Fibroblast of mammary gland (primary cell): ENCODE measurements around the gene GRK5.
"Not testable (repeated sequence)": the region's sequence is repeated elsewhere in the genome, so short reads cannot be mapped to it uniquely, and the experiment has no call there.

Experiments used
- DNase-seq: peaks from one replicate; pipeline ENCODE4 v3.0.0-alpha.2; 2010; ENCODE audit warnings: low read depth
- H3K4me3 ChIP-seq: 2 replicates; pipeline ENCODE4 v1.5.1; 2011; ENCODE audit warnings: low read depth, mild to moderate bottlenecking, low read length, moderate library complexity; ENCODE audit not compliant: control insufficient read depth
- CTCF ChIP-seq: conservative IDR thresholded peaks from 2 replicates; pipeline ENCODE4 v1.5.1; 2011; ENCODE audit warnings: low read depth, low read length, inconsistent platforms; ENCODE audit not compliant: control insufficient read depth, insufficient read depth

GRK5 gene

GRCh38 chr10:119253433-119254174 is 46.2 kb downstream of the GRK5 start:
- no peak overlapping the region for H3K4me3 ChIP-seq
- TF ChIP-seq CTCF, result peak; percentile 13
- peak; percentile 95 for DNase-seq

GRCh38 chr10:119254335-119254734 is 47.0 kb downstream of the GRK5 start:
- TF ChIP-seq CTCF, result no peak
- no peak overlapping the region for H3K4me3 ChIP-seq
- DNase-seq, result no peak

- no peak for DNase-seq
- no peak overlapping the region for H3K4me3 ChIP-seq
- TF ChIP-seq CTCF, result no peak
Observed at GRCh38 chr10:119256030-119256429, 48.7 kb downstream of the GRK5 start.

- H3K4me3 ChIP-seq, result no peak overlapping the region
- no peak for DNase-seq
- no peak for TF ChIP-seq CTCF
Observed at GRCh38 chr10:119256897-119257296, 49.5 kb downstream of the GRK5 start.

GRCh38 chr10:119257899-119258419 is 50.6 kb downstream of the GRK5 start:
- no peak for TF ChIP-seq CTCF
- H3K4me3 ChIP-seq, result no peak overlapping the region
- DNase-seq, result no peak

GRCh38 chr10:119259345-119259744 is 52.0 kb downstream of the GRK5 start:
- DNase-seq, result no peak
- no peak for TF ChIP-seq CTCF
- no peak overlapping the region for H3K4me3 ChIP-seq

GRCh38 chr10:119261016-119261415 is 53.6 kb downstream of the GRK5 start:
- not testable (repeated sequence) for DNase-seq

More at GRCh38 chr10:119261016-119261415, 53.6 kb downstream of the GRK5 start:
- H3K4me3 ChIP-seq, result not testable (repeated sequence)
